Keratinocyte (primary cell): ENCODE results near the gene CEACAM3. TPM values are rescaled to one million over a fixed set of nuclear protein-coding genes. Genes with fewer than 3 reads are reported as not detected.
"Not testable (repeated sequence)": the region's sequence is repeated elsewhere in the genome, so short reads cannot be mapped to it uniquely, and the experiment has no call there.

Experiments
- DNase-seq: peaks from one replicate; pipeline ENCODE4 v3.0.0-alpha.2; 2011; ENCODE audit warnings: low read depth, missing footprints, low spot score
- FAIRE-seq: peaks from 2 replicates; lab custom pipeline; 2011; peaks lifted over from hg19 to GRCh38; lab: Jason Lieb, UNC
- H2AFZ ChIP-seq: 2 replicates; pipeline ENCODE4 v1.6.0; 2012; ENCODE audit warnings: low read length, control low read depth, inconsistent platforms; ENCODE audit not compliant: control insufficient read depth
- H3K27ac ChIP-seq: 2 replicates; pipeline ENCODE4 v1.5.1; 2011; ENCODE audit warnings: low read length; ENCODE audit not compliant: control insufficient read depth, insufficient read depth
- H3K27me3 ChIP-seq: 3 replicates; pipeline ENCODE4 v1.6.0; 2011; ENCODE audit warnings: low read length; ENCODE audit not compliant: control insufficient read depth, insufficient read depth; ENCODE audit errors: extremely low read depth
- H3K36me3 ChIP-seq, 2 experiments: 2 replicates in 1 of 2; 3 replicates in 1 of 2; pipeline ENCODE4 v1.5.1; 2011; ENCODE audit warnings: low read length in 2 of 2, mild to moderate bottlenecking in 1 of 2; ENCODE audit not compliant: control insufficient read depth in 2 of 2, insufficient read depth in 2 of 2; ENCODE audit errors: extremely low read depth in 1 of 2
- H3K4me1 ChIP-seq: 3 replicates; pipeline ENCODE4 v1.5.1; 2011; ENCODE audit warnings: low read length; ENCODE audit not compliant: control insufficient read depth, insufficient read depth; ENCODE audit errors: extremely low read depth
- H3K4me2 ChIP-seq: 3 replicates; pipeline ENCODE4 v1.6.0; 2011; ENCODE audit warnings: low read depth, low read length; ENCODE audit not compliant: control insufficient read depth, insufficient read depth; ENCODE audit errors: extremely low read depth
- H3K4me3 ChIP-seq, 3 experiments: fragments of 200-600 bp in 1 of 3; sonication (generic) in 1 of 3; 2 replicates in 2 of 3; 3 replicates in 1 of 3; pipeline ENCODE4 v1.5.1; 2011 to 2016; ENCODE audit warnings: low read length in 3 of 3, mild to moderate bottlenecking in 3 of 3, control low read depth in 2 of 3, inconsistent platforms in 1 of 3, low read depth in 1 of 3, mixed read lengths in 1 of 3, mixed run types in 1 of 3, moderate library complexity in 1 of 3; ENCODE audit not compliant: control insufficient read depth in 2 of 3, insufficient read depth in 2 of 3; ENCODE audit errors: extremely low read depth in 1 of 3
- H3K79me2 ChIP-seq: 2 replicates; pipeline ENCODE4 v1.6.0; 2012; ENCODE audit warnings: low read length; ENCODE audit not compliant: control insufficient read depth, insufficient read depth
- H3K9ac ChIP-seq: 3 replicates; pipeline ENCODE4 v1.6.0; 2011; ENCODE audit warnings: low read length; ENCODE audit not compliant: control insufficient read depth, insufficient read depth; ENCODE audit errors: extremely low read depth
- H3K9me1 ChIP-seq: 3 replicates; pipeline ENCODE4 v1.6.0; 2011; ENCODE audit warnings: low read length; ENCODE audit not compliant: control insufficient read depth, insufficient read depth; ENCODE audit errors: extremely low read depth
- H3K9me3 ChIP-seq: 2 replicates; pipeline ENCODE4 v1.5.1; 2012; ENCODE audit warnings: low read depth, low read length; ENCODE audit not compliant: control insufficient read depth
- H4K20me1 ChIP-seq: 3 replicates; pipeline ENCODE4 v1.6.0; 2011; ENCODE audit warnings: low read length; ENCODE audit not compliant: control insufficient read depth, insufficient read depth; ENCODE audit errors: extremely low read depth
- EZH2 ChIP-seq: IDR thresholded peaks from one replicate; pipeline ENCODE4 v1.6.1; 2012; ENCODE audit warnings: inconsistent platforms, mild to moderate bottlenecking, low read length, moderate library complexity
- dilution Hi-C: fragments of 300-500 bp; cut with MboI; formaldehyde crosslinking; loops from one replicate; pipeline ENCODE4 v1.7.0; 2020; ENCODE audit warnings: low sequenced_read_pairs; ENCODE audit not compliant: extremely low pct_ligation_motif_present
- polyA plus RNA-seq, 5 experiments: library from polyadenylated mRNA; depleted of rRNA in 3 of 5; stranded (reverse) in 3 of 5; stranded (forward) in 1 of 5; unstranded in 1 of 5; fragments of >200 nt; gene quantifications; 1 replicate in 1 of 5; 2 replicates in 3 of 5; 3 replicates in 1 of 5; pipeline versions ENCODE4 v1.2.1 to v1.2.3, GENCODE V29; 2011 to 2012; ENCODE audit warnings: missing spikeins in 2 of 5, low read depth in 1 of 5, low replicate concordance in 1 of 5
- TF ChIP-seq, protein P1 (sequence below), 3 experiments: IDR thresholded peaks in 1 of 3; conservative IDR thresholded peaks in 1 of 3; optimal IDR thresholded peaks in 1 of 3; 2 replicates in 2 of 3; 3 replicates in 1 of 3; pipeline versions ENCODE3 to v1.5.1; 2011; ENCODE audit warnings: low read length in 3 of 3, mild to moderate bottlenecking in 3 of 3, moderate library complexity in 2 of 3, control low read depth in 1 of 3, inconsistent platforms in 1 of 3; ENCODE audit not compliant: insufficient read depth in 2 of 3; ENCODE audit errors: extremely low read depth in 1 of 3

The CEACAM3 gene
- polyA plus RNA-seq, 1 donor (not counting 4 experiments of a cell fraction or from before 2014, with no cell fraction given) = not detected

DNA sequence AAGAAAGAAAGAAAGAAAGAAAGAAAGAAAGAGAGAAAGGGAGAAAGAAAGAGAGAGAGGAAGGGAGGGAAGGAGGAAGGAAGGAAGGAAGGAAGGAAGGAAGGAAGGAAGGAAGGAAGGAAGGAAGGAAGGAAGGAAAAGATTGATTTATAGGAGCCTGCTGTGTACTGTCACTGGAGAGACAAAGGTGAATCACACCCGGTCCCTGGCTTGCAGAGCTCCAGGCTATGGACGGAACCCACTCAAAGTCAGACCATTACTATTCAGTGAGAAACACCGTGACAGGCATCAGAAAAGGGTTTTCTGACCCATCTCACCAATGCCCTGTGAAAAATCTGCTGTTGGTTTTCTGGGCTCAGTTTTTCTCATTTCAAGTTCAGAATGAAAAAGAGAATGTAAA lies 48.4 kb upstream of the CEACAM3 start:
- Histone ChIP-seq H3K9ac (no peak overlapping the region), H3K27ac (no peak overlapping the region), H4K20me1 (no peaks in the 10 kb centered on the region), H3K4me3 (no peak overlapping the region), H3K36me3 (no peaks in the 10 kb centered on the region), H3K9me3 (no peaks in the 10 kb centered on the region), H3K9me1 (no peaks in the 10 kb centered on the region), H3K79me2 (no peaks in the 10 kb centered on the region), H3K4me2 (no peak overlapping the region), H3K4me1 (no peaks in the 10 kb centered on the region), H2AFZ (no peak overlapping the region), H3K27me3 (peaks cover 21% of the 10 kb centered on the region)
- dilution Hi-C loops = no loop called here
- FAIRE-seq = no peak
- DNase-seq = no peak
- no peak for TF ChIP-seq EZH2
- TF ChIP-seq, protein P1, sequence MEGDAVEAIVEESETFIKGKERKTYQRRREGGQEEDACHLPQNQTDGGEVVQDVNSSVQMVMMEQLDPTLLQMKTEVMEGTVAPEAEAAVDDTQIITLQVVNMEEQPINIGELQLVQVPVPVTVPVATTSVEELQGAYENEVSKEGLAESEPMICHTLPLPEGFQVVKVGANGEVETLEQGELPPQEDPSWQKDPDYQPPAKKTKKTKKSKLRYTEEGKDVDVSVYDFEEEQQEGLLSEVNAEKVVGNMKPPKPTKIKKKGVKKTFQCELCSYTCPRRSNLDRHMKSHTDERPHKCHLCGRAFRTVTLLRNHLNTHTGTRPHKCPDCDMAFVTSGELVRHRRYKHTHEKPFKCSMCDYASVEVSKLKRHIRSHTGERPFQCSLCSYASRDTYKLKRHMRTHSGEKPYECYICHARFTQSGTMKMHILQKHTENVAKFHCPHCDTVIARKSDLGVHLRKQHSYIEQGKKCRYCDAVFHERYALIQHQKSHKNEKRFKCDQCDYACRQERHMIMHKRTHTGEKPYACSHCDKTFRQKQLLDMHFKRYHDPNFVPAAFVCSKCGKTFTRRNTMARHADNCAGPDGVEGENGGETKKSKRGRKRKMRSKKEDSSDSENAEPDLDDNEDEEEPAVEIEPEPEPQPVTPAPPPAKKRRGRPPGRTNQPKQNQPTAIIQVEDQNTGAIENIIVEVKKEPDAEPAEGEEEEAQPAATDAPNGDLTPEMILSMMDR (optimal IDR thresholded peaks at IDR 0.05 in 1 of 3, IDR thresholded peaks at IDR 0.05 in 1 of 3, conservative IDR thresholded peaks at IDR 0.05 in 1 of 3; ENCODE audit: extremely low read depth in 1 of 3, insufficient read depth in 2 of 3, low read length in 3 of 3) = no peak

DNA sequence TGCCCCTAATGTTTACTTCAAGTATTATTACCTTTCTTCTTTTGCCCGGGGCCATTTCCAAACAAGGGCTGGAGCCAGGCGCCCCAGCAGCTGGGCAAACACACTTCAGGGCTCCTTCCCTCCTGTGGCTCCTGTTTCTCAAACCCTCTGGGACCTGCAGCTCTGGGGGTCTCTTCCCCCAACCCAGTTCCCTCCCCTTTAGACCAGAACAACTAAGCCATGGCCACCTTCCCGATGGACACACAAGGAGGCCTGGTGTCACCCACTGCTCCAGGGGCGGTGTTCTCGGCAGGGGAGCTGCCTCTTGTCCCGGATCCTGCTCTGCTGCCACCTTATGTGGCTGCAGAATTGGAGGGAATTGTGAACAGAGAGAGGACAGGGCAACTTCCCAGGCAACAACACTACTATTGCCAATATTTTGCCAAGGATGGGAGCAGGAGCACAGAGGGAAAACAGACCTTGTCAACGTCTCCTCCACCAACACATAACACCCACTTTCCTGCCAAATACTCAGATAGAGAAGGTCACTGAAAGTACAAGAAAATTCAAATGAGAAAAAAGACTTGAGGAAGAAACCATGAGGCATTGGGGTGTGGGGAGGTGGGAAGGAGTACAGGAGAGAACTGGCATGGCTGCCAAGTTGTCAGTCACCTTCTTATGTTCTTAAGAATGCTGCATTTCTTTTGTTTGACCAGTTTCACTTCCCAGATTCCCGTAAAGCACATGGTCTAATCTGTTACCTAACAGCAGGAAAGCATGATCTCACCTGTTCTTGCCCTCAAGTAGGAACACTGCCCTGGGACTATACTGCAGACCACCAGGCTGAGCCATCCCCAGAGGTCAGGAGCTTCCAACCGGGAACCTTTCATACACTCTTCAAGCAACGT lies 45.9 kb upstream of the CEACAM3 start:
- H3K9me1 ChIP-seq, H3K9me3 ChIP-seq, H3K4me1 ChIP-seq, H3K79me2 ChIP-seq, H3K4me3 ChIP-seq, dilution Hi-C loops, DNase-seq, H3K4me2 ChIP-seq, H4K20me1 ChIP-seq, H3K27ac ChIP-seq, FAIRE-seq, H3K9ac ChIP-seq, H2AFZ ChIP-seq, H3K36me3 ChIP-seq: not testable (repeated sequence)
- H3K27me3 ChIP-seq = peaks cover 20% of the 10 kb centered on the region
